WTC11 (cell line): ENCODE data around the gene CELSR1. TPM values are rescaled to one million over a fixed set of nuclear protein-coding genes. Genes with fewer than 3 reads are reported as not detected.
A peak's percentile ranks its signal among the peaks of the same experiment; 100 is the strongest.

ENCODE experiments used
- ATAC-seq: fragments of 200-7000 bp; cut with Tn5 transposase; 2 replicates; pipeline ENCODE4 v1.10.0; 2021; ENCODE audit warnings: mild to moderate bottlenecking, moderate library complexity
- CTCF ChIA-PET: fragments of 300-600 bp; sonication (Branson Sonifier 250); formaldehyde crosslinking; loops from one replicate; lab custom pipeline; 2021; ENCODE audit warnings: antibody characterized with exemption; lab: Charles Lee
- POLR2A ChIA-PET: fragments of 350-600 bp; sonication (Branson Sonifier 250); formaldehyde crosslinking; loops from one replicate; lab custom pipeline; 2021; ENCODE audit warnings: antibody characterized with exemption; lab: Charles Lee
- DNase-seq: peaks from one replicate; pipeline ENCODE4 v3.0.0; 2021; ENCODE audit warnings: low spot score
- H3K27ac Mint-ChIP-seq: 2 replicates; pipeline ENCODE4 v1.8.0; 2021; ENCODE audit warnings: mixed read lengths
- H3K27me3 Mint-ChIP-seq: 2 replicates; pipeline ENCODE4 v1.8.0; 2021; ENCODE audit warnings: low read depth, mild to moderate bottlenecking, moderate library complexity, mixed read lengths
- H3K36me3 Mint-ChIP-seq: 2 replicates; pipeline ENCODE4 v1.8.0; 2021; ENCODE audit warnings: mixed read lengths
- H3K4me1 Mint-ChIP-seq: 2 replicates; pipeline ENCODE4 v1.8.0; 2022; ENCODE audit warnings: mixed read lengths
- H3K4me3 Mint-ChIP-seq: 2 replicates; pipeline ENCODE4 v1.8.0; 2021; ENCODE audit warnings: mild to moderate bottlenecking, moderate library complexity, mixed read lengths
- H3K9me3 Mint-ChIP-seq: 2 replicates; pipeline ENCODE4 v1.8.0; 2021; ENCODE audit warnings: mixed read lengths
- AR ChIP-seq: fragments of 250-450 bp; sonication (Bioruptor Pico); IDR thresholded peaks from 2 replicates; pipeline ENCODE4 v1.9.0; 2021; ENCODE audit warnings: mild to moderate bottlenecking
- ATF1 ChIP-seq: sonication (generic); formaldehyde crosslinking; IDR thresholded peaks from 2 replicates; pipeline ENCODE4 v1.8.1; 2023; ENCODE audit warnings: mild to moderate bottlenecking, moderate library complexity, missing genetic modification reagents
- ETV6 ChIP-seq: sonication (generic); formaldehyde crosslinking; IDR thresholded peaks from 2 replicates; pipeline ENCODE4 v1.8.1; 2022; ENCODE audit warnings: mild to moderate bottlenecking, missing genetic modification reagents
- FOXK1 ChIP-seq: sonication (generic); formaldehyde crosslinking; IDR thresholded peaks from 2 replicates; pipeline ENCODE4 v1.8.0; 2022; ENCODE audit warnings: mild to moderate bottlenecking, moderate library complexity, missing genetic modification reagents
- FOXP1 ChIP-seq: sonication (generic); formaldehyde crosslinking; IDR thresholded peaks from 2 replicates; pipeline ENCODE4 v1.8.0; 2022; ENCODE audit warnings: missing genetic modification reagents, mild to moderate bottlenecking, moderate library complexity, borderline replicate concordance
- GABPB1 ChIP-seq: sonication (generic); formaldehyde crosslinking; IDR thresholded peaks from 2 replicates; pipeline ENCODE4 v1.8.1; 2023; ENCODE audit warnings: mild to moderate bottlenecking, missing genetic modification reagents
- HMGXB4 ChIP-seq: sonication (generic); formaldehyde crosslinking; IDR thresholded peaks from 2 replicates; pipeline ENCODE4 v1.8.1; 2023; ENCODE audit warnings: mild to moderate bottlenecking, moderate library complexity, missing genetic modification reagents
- KAT7 ChIP-seq: sonication (generic); formaldehyde crosslinking; IDR thresholded peaks from 2 replicates; pipeline ENCODE4 v1.8.1; 2023; ENCODE audit warnings: missing genetic modification reagents, mild to moderate bottlenecking, borderline replicate concordance
- NFE2L1 ChIP-seq: sonication (generic); formaldehyde crosslinking; IDR thresholded peaks from 2 replicates; pipeline ENCODE4 v1.8.1; 2023; ENCODE audit warnings: missing genetic modification reagents
- RELA ChIP-seq: sonication (generic); formaldehyde crosslinking; IDR thresholded peaks from 2 replicates; pipeline ENCODE4 v1.8.1; 2022; ENCODE audit warnings: missing genetic modification reagents, mild to moderate bottlenecking, borderline replicate concordance
- TEAD1 ChIP-seq: sonication (generic); formaldehyde crosslinking; IDR thresholded peaks from 2 replicates; pipeline ENCODE4 v1.8.0; 2022; ENCODE audit warnings: mild to moderate bottlenecking, missing genetic modification reagents
- ZNF423 ChIP-seq: fragments of 250-450 bp; sonication (Bioruptor Pico); IDR thresholded peaks from 2 replicates; pipeline ENCODE4 v2.1.2; 2022; ENCODE audit warnings: mild to moderate bottlenecking, moderate library complexity
- total RNA-seq: library from RNA; stranded (reverse); gene quantifications from 3 replicates; pipeline ENCODE4 v1.2.3, GENCODE V29; 2021
- TF ChIP-seq, protein P1 (sequence below): sonication (generic); formaldehyde crosslinking; IDR thresholded peaks from 2 replicates; pipeline ENCODE4 v1.8.0; 2022; ENCODE audit warnings: mild to moderate bottlenecking, missing genetic modification reagents
- TF ChIP-seq, protein P2 (sequence below): fragments of 250-450 bp; sonication (Bioruptor Pico); IDR thresholded peaks from 2 replicates; pipeline ENCODE4 v1.9.0; 2021; ENCODE audit warnings: mild to moderate bottlenecking, borderline replicate concordance
- TF ChIP-seq, protein P3 (sequence below): sonication (generic); formaldehyde crosslinking; IDR thresholded peaks from 2 replicates; pipeline ENCODE4 v1.8.0; 2022; ENCODE audit warnings: missing genetic modification reagents

The CELSR1 gene
- total RNA-seq, 1 experiment from 2014 or later, result 16.8 TPM

DNA sequence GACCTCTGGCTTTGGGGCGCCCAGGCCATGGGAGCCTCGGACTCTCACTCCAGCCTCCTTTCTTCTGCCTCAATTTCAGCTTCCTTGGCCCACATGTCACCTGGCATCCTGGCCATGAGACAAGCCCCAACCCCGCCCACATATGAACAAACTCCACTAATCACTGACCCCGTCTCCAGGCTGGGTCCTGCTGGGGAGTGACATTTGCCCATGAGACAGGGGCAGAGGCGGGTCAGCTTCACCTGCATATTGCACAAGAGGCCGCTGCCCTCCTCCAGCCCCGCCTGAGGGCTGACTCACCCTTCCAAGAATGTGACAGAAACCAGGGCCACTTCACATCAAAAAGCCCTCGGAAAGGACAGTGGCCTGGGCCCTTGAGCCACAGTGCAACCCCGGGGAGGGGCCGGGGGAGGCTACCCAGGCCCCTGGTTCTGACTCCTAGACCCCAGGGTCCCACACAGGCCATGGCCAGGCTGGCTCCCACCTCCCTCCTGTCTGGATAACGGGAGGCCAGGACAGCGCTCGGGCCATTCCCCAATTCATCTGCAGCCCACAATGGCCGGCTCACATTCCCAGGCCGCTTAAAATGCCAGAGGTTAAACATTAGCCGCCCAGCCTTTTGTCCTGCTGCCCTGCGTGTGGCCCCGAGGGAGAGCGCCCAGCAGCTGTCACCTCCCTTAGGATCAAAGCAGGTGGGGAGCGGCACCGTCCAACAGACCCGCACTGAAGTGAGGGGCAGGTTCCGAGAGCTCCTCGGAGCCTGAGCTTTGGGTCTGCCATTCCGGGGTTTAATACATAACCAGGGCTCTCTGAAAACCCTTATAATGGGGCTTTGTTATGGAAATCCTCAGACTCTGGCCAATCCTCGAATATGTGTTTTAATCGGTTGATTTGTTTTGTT, 159.6 kb downstream of the CELSR1 start:
- peak overlapping the region; percentile 27; the same call in 1 of the 2 replicates for H3K4me3 Mint-ChIP-seq
- TF ChIP-seq RELA (no peak), ZNF423 (CRISPR knock-in tag) (0 out of 2 replicates have a peak, but pooled peaks have one; percentile 3), HMGXB4 (CRISPR knock-in tag) (no peak), TEAD1 (no peak), AR (CRISPR knock-in tag) (no peak), KAT7 (CRISPR knock-in tag) (0 out of 2 replicates have a peak, but pooled peaks have one; percentile 45), GABPB1 (CRISPR knock-in tag) (peak; percentile 57; the same call in 1 of the 2 replicates), NFE2L1 (no peak), FOXK1 (no peak), ATF1 (no peak), ETV6 (CRISPR knock-in tag) (0 out of 2 replicates have a peak, but pooled peaks have one; percentile 3)
- TF ChIP-seq, protein P1, sequence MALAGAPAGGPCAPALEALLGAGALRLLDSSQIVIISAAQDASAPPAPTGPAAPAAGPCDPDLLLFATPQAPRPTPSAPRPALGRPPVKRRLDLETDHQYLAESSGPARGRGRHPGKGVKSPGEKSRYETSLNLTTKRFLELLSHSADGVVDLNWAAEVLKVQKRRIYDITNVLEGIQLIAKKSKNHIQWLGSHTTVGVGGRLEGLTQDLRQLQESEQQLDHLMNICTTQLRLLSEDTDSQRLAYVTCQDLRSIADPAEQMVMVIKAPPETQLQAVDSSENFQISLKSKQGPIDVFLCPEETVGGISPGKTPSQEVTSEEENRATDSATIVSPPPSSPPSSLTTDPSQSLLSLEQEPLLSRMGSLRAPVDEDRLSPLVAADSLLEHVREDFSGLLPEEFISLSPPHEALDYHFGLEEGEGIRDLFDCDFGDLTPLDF (CRISPR knock-in tag), result no peak
- TF ChIP-seq, all 79 proteins: peak for 4
- ATAC-seq (peak; percentile 65), DNase-seq (peak; percentile 56)
- POLR2A ChIA-PET, result interaction anchor here (0.6 to 0.7 kb wide), 2 partner anchors 42 to 132 kb away, joined by 3 to 11 read pairs; partner anchors contain the start of gene TRMU
- Mint-ChIP-seq H3K4me1 (peaks cover 34% of the 10 kb centered on the region), H3K27ac (peak overlapping the region; percentile 80), H3K27me3 (no peaks in the 10 kb centered on the region), H3K9me3 (peaks cover 9% of the 10 kb centered on the region), H3K36me3 (peaks cover 14% of the 10 kb centered on the region)
- CTCF ChIA-PET, result interaction anchor here (0.6 to 4.2 kb wide), 8 partner anchors 9 to 186 kb away, joined by 3 to 54 read pairs (median 4); no protein-coding TSS in a partner anchor

DNA sequence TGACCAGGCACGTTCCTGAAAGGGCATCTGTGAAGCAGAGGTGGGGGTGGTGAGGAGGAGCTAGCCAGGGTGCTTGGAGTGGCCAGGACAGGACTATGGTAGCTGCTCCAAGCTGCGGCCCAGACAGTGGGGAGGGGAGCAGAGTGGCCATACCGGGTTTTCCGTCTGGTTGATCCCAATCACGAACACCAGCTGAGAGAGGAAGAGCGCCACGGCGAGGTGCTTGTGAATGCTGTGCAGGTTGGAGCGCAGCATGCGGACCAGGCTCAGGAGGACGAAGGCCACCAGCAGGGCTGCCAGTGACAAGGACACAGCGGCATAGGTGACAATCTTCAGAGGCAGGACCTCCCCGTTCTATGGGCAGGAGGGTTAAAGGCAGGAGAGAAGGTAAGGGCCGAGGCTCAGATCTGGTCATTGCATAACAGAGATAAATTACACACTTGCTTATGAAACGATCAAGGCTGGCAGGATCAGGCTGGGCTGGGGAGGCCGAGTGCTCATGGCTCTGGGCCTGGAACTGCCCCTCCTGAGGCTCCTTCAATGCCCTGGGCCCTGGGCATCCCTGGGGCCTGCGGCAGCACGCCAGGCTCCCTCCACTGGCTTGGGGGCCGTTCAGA, 160.4 kb downstream of the CELSR1 start:
- H3K4me3 Mint-ChIP-seq, result no peak overlapping the region; the same call in 1 of the 2 replicates
- H3K27me3 Mint-ChIP-seq, result no peaks in the 10 kb centered on the region

More for the DNA sequence above, 160.4 kb downstream of the CELSR1 start:
- peak overlapping the region; percentile 16 for H3K27ac Mint-ChIP-seq
- no peak for ATAC-seq
- POLR2A ChIA-PET, result interaction anchor here (0.7 kb wide), 1 partner anchor 41 kb away, joined by 3 read pairs; the partner anchor contains the start of gene TRMU
- H3K4me1 Mint-ChIP-seq, result peaks cover 34% of the 10 kb centered on the region
- TF ChIP-seq, protein P2, sequence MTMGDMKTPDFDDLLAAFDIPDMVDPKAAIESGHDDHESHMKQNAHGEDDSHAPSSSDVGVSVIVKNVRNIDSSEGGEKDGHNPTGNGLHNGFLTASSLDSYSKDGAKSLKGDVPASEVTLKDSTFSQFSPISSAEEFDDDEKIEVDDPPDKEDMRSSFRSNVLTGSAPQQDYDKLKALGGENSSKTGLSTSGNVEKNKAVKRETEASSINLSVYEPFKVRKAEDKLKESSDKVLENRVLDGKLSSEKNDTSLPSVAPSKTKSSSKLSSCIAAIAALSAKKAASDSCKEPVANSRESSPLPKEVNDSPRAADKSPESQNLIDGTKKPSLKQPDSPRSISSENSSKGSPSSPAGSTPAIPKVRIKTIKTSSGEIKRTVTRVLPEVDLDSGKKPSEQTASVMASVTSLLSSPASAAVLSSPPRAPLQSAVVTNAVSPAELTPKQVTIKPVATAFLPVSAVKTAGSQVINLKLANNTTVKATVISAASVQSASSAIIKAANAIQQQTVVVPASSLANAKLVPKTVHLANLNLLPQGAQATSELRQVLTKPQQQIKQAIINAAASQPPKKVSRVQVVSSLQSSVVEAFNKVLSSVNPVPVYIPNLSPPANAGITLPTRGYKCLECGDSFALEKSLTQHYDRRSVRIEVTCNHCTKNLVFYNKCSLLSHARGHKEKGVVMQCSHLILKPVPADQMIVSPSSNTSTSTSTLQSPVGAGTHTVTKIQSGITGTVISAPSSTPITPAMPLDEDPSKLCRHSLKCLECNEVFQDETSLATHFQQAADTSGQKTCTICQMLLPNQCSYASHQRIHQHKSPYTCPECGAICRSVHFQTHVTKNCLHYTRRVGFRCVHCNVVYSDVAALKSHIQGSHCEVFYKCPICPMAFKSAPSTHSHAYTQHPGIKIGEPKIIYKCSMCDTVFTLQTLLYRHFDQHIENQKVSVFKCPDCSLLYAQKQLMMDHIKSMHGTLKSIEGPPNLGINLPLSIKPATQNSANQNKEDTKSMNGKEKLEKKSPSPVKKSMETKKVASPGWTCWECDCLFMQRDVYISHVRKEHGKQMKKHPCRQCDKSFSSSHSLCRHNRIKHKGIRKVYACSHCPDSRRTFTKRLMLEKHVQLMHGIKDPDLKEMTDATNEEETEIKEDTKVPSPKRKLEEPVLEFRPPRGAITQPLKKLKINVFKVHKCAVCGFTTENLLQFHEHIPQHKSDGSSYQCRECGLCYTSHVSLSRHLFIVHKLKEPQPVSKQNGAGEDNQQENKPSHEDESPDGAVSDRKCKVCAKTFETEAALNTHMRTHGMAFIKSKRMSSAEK (CRISPR knock-in tag), result no peak
- TF ChIP-seq, protein P3, sequence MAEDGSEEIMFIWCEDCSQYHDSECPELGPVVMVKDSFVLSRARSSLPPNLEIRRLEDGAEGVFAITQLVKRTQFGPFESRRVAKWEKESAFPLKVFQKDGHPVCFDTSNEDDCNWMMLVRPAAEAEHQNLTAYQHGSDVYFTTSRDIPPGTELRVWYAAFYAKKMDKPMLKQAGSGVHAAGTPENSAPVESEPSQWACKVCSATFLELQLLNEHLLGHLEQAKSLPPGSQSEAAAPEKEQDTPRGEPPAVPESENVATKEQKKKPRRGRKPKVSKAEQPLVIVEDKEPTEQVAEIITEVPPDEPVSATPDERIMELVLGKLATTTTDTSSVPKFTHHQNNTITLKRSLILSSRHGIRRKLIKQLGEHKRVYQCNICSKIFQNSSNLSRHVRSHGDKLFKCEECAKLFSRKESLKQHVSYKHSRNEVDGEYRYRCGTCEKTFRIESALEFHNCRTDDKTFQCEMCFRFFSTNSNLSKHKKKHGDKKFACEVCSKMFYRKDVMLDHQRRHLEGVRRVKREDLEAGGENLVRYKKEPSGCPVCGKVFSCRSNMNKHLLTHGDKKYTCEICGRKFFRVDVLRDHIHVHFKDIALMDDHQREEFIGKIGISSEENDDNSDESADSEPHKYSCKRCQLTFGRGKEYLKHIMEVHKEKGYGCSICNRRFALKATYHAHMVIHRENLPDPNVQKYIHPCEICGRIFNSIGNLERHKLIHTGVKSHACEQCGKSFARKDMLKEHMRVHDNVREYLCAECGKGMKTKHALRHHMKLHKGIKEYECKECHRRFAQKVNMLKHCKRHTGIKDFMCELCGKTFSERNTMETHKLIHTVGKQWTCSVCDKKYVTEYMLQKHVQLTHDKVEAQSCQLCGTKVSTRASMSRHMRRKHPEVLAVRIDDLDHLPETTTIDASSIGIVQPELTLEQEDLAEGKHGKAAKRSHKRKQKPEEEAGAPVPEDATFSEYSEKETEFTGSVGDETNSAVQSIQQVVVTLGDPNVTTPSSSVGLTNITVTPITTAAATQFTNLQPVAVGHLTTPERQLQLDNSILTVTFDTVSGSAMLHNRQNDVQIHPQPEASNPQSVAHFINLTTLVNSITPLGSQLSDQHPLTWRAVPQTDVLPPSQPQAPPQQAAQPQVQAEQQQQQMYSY (CRISPR knock-in tag), result peak; percentile 54; the same call in 1 of the 2 replicates
- TF ChIP-seq KAT7 (CRISPR knock-in tag) (no peak), FOXP1 (CRISPR knock-in tag) (no peak)
- TF ChIP-seq, all 79 proteins: peak for 1
- Mint-ChIP-seq H3K36me3 (peaks cover 9% of the 10 kb centered on the region), H3K9me3 (peaks cover 4% of the 10 kb centered on the region)
- no peak for DNase-seq
- CTCF ChIA-PET, result interaction anchor here (0.8 to 4.2 kb wide), 6 partner anchors 10 to 166 kb away, joined by 3 to 54 read pairs (median 4); no protein-coding TSS in a partner anchor
